GM12878 (cell line): Measurements from ENCODE around the gene PHACTR1.

ENCODE experiments used
- CTCF ChIP-seq, 3 experiments: IDR thresholded peaks in 2 of 3; conservative IDR thresholded peaks in 1 of 3; 2 replicates each; pipeline ENCODE4 v1.5.1; 2011; ENCODE audit warnings: low read depth in 3 of 3, low read length in 3 of 3, mild to moderate bottlenecking in 3 of 3, control low read depth in 2 of 3, moderate library complexity in 2 of 3, inconsistent platforms in 1 of 3, mixed read lengths in 1 of 3; ENCODE audit not compliant: control insufficient read depth in 2 of 3, insufficient read depth in 1 of 3; ENCODE audit errors: extremely low read depth in 1 of 3
- ELK1 ChIP-seq: IDR thresholded peaks from 2 replicates; pipeline ENCODE4 v1.6.1; 2012; ENCODE audit warnings: low read depth, low read length, improper control_type of control experiment
- EZH2 ChIP-seq: IDR thresholded peaks from 2 replicates; pipeline ENCODE4 v1.6.1; 2012; ENCODE audit warnings: low read depth, mild to moderate bottlenecking, control low read depth, inconsistent platforms, low read length, borderline replicate concordance; ENCODE audit not compliant: control insufficient read depth
- MAX ChIP-seq: IDR thresholded peaks from 2 replicates; pipeline ENCODE4 v1.6.1; 2012; ENCODE audit warnings: low read depth, low read length, improper control_type of control experiment
- POLR2AphosphoS5 ChIP-seq: IDR thresholded peaks from 2 replicates; pipeline ENCODE4 v1.6.1; 2011; ENCODE audit warnings: mild to moderate bottlenecking, low read length, inconsistent platforms
- RAD21 ChIP-seq: IDR thresholded peaks from 2 replicates; pipeline ENCODE4 v1.6.1; 2011; ENCODE audit warnings: mild to moderate bottlenecking, low read depth, low read length, moderate library complexity; ENCODE audit not compliant: insufficient read depth
- TCF12 ChIP-seq: IDR thresholded peaks from 2 replicates; pipeline ENCODE4 v1.6.1; 2011; ENCODE audit warnings: low read depth, mild to moderate bottlenecking, low read length
- TCF7 ChIP-seq: IDR thresholded peaks from 2 replicates; pipeline ENCODE4 v1.6.1; 2014; ENCODE audit warnings: antibody characterized with exemption, borderline replicate concordance
- ZBTB11 ChIP-seq: fragments of 450-650 bp; formaldehyde crosslinking; IDR thresholded peaks from 2 replicates; pipeline ENCODE4 v1.5.0; 2022; ENCODE audit warnings: mild to moderate bottlenecking, missing genetic modification characterization
- TF ChIP-seq, protein P1 (sequence below): IDR thresholded peaks from 2 replicates; pipeline ENCODE4 v1.6.1; 2011; ENCODE audit warnings: borderline replicate concordance, low read depth, mild to moderate bottlenecking, moderate library complexity, low read length; ENCODE audit not compliant: insufficient read depth, poor library complexity, severe bottlenecking

DNA sequence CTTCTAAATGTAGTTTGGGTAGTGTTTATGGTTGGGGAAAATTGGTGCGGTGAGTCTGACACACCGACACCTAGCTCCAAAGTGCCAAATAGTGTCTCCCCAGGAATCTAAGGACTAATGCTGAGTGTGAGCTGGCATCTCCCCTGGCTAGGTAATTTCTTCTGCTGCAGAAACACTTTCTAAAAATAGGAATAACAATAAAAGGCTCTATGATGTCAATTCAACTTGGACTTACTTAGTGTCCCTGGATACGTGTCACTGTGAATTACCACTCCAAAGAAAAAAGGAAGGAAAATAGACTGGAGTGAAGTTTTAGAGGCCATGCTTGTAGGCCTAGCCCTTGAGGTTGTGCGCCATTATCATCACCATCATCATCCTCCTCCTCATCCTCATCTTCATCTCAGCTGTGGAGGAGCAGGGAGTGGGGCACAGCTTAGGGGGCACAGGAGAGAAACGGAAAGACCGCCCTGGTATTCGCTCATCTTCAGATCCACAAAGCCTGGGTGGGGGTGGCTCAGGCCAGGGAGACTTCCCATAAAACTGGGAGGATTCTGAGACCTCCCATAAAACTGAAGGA is 522.2 kb downstream of the PHACTR1 start:
- TF ChIP-seq TCF12, result no peak
- no peak for TF ChIP-seq CTCF (IDR thresholded peaks at IDR 0.05 in 2 of 3, conservative IDR thresholded peaks at IDR 0.05 in 1 of 3; ENCODE audit: control insufficient read depth in 2 of 3, extremely low read depth in 1 of 3, insufficient read depth in 1 of 3, low read depth in 3 of 3, low read length in 3 of 3)
- no peak for TF ChIP-seq MAX
- TF ChIP-seq POLR2AphosphoS5, result no peak
- no peak for TF ChIP-seq TCF7
- TF ChIP-seq RAD21, result no peak
- TF ChIP-seq ZBTB11, result no peak
- no peak for TF ChIP-seq EZH2
- TF ChIP-seq, protein P1, sequence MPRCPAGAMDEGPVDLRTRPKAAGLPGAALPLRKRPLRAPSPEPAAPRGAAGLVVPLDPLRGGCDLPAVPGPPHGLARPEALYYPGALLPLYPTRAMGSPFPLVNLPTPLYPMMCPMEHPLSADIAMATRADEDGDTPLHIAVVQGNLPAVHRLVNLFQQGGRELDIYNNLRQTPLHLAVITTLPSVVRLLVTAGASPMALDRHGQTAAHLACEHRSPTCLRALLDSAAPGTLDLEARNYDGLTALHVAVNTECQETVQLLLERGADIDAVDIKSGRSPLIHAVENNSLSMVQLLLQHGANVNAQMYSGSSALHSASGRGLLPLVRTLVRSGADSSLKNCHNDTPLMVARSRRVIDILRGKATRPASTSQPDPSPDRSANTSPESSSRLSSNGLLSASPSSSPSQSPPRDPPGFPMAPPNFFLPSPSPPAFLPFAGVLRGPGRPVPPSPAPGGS, result no peak
- TF ChIP-seq ELK1, result no peak
